ENCODE measurements around the gene RPS19BP1.
"Not testable (repeated sequence)": the region's sequence is repeated elsewhere in the genome, so short reads cannot be mapped to it uniquely, and the experiment has no call there.

Gene RPS19BP1

DNA sequence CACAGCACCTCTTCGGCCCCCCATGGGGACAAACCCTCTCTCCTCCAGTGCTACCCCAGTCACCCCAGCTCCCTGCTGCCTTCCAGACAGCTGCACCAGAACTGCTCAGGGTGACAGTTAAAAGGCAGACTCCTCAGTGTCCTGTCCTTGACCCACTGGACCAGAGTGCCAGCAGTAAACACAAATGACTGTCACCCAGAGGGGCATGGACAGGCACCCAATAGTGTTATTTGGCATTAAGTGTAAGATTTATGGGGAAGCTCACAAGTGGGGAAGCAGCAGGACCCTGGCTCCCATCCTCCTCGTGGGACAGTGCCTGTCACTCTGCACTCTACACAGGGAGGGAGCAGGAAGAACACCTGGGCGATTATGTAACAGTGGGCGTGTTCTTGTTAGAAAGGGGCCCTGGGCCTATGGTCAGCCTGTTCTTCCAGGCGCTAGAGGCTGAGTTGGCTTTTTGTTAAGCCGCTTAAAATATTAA, 5.0 kb downstream of the RPS19BP1 start:
- no peak for DNase-seq

DNA sequence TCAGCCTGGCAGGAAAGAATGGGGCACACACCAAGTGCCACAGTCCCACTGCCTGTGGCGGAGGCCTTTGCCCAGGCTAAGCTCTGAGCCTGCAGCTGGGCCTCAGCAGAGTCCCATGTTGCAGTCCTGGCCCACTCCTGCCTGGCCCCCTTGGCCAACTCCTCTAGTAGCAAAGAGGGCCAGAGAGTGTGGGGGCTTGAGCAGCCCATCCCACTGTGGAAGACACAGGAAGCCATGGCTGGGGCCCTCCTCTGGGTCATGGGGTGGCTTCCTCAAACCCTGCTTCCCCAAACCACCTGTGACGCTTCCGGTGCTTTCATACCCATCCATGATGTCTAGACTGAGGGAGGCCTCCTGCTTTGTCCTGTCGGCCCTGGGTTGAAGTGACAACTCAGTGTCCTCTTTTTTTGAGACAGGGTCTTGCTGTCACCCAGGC, 5.8 kb downstream of the RPS19BP1 start:
- DNase-seq: no peak

DNA sequence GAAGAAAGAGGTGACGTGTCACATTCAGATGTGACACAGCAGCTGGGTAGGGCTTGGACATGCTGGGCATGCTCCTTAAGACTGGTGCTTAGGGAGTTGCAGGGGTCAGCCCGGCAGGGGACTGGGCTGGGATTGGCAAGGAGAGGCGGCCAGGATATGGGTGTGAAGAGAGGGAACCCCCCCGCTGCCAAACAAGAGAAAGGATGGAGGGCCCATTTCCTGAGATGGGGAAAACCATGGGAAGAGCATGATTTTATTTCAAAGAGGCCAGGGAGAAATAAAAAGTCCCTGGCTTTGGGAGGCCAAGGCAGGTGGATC, 6.9 kb downstream of the RPS19BP1 start:
- no peak for DNase-seq

DNA sequence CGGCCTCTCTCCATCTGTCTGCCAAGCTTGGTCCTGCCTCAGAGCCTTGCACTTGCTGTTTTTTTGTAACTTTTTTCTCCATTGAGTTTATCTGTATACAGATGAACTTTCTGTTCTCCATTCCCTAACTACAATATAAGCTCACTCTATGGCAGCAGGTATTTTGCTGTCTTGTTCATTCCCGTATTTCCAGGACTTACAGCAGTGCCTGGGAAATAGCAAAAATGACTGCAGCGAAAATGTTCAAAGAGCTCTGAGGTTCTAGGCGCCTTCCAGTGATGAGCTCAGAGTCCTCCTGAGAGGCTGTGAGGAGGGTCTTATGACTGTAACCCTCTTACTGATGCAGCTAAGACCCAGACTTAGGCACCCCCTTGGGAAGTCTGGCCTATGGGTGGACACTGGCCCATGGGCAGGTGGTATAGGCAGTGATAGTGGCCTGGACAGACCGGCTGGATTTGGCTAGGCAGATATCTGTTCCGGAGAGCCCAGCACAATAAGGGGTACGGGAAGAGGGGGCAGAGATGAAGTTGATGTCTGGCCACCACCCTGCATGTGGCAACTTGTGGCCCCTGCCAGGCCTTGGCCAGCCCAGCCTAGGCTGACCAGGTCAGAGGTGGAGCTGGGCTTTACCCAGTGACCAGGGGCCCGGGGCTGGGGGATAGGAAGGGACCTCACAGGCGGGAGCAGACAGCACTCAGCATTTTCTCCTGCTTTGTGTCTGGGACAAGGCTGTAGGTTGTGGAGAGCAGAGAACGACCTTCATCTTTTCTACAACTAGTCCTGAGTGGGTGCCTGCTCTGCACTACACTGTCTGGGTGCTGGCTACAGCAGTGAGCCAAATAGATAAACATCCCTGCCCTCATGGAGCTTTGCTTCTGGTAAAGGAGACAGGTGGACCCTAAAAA, 7.5 kb downstream of the RPS19BP1 start:
- DNase-seq: no peak

DNA sequence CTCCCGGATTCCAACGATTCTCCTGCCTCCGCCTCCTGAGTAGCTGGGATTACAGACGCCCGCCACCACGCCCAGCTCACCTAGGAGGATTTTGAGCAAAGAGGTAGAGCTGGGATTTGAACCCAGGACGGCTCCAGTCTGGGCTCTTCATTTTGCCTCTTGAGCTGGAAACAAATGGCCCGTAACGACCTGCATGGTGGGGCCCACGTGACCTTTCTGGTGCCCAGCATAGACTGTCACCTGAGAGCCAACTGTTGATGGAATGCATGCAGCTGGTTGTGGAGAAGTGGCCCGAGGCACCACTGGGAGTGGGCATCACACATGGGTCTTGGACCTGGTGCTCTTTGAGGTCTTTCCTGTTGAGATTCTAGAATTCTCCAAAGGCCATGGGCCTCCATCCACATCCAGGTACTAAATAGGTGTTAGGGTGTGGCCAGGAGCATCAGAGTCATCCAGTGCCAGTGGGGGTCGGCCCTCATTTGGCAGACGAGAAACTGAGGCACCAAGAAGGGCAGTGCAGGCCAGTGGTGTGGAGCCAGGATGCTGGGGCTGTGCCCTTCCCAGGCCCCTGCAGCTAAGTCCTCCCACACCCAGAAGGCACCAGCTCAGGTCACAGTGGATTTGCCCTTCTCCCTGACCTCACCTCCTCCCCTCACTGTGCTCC, 8.3 kb downstream of the RPS19BP1 start:
- no peak for DNase-seq

DNA sequence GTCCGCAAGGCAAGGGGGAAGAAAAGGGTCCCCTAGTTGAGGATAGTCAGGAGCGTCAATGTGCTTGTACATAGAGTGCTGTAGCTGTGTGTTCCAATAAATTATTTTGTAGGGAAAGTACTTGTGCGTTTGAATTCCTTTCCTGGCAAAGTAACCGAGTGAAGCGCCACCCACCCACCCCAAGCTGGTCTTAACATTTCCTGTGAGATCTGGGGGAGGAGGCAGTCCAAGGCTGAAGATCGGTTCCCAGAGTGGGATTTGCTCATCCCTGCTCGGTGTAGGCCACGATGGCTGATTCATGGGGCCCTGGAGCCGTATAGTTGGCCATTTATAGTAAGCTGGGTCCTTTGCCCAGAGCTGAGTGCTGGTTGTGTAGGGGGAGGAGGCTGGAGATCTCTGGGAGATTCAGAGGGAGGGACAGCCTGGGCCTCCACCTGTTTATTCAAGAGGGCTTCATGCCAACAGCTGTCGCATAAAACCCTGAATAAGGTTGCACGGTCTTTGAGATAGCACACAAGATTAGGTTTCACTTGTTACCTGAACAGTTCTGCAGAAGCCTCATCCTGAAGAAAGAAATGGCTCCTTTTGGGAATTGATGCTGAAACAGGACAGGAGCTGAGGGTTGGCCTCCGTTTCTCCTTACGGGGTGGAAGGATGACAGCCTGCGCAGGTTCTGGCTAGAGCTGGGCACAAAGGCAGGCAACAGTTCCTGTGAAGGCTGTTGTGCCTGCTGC, 9.8 kb downstream of the RPS19BP1 start:
- DNase-seq: no peak

DNA sequence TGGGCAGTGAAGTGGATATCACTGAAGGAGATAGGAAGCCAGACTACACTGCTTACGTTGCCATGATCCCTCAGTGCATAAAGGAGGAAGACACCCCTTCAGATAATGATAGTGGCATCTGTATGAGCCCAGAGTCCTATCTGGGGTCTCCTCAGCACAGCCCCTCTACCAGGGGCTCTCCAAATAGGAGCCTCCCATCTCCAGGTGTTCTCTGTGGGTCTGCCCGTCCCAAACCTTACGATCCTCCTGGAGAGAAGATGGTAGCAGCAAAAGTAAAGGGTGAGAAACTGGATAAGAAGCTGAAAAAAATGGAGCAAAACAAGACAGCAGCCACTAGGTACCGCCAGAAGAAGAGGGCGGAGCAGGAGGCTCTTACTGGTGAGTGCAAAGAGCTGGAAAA, 10.5 kb downstream of the RPS19BP1 start:
- DNase-seq: not testable (repeated sequence)

DNA sequence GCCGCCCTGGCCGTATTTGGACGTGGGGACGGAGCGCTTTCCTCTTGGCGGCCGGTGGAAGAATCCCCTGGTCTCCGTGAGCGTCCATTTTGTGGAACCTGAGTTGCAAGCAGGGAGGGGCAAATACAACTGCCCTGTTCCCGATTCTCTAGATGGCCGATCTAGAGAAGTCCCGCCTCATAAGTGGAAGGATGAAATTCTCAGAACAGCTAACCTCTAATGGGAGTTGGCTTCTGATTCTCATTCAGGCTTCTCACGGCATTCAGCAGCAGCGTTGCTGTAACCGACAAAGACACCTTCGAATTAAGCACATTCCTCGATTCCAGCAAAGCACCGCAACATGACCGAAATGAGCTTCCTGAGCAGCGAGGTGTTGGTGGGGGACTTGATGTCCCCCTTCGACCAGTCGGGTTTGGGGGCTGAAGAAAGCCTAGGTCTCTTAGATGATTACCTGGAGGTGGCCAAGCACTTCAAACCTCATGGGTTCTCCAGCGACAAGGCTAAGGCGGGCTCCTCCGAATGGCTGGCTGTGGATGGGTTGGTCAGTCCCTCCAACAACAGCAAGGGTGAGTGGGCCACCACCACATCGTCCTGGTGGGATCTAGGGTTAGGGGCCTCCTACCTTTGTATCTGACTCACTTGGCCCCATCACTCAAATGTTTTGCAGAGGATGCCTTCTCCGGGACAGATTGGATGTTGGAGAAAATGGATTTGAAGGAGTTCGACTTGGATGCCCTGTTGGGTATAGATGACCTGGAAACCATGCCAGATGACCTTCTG, 11.3 kb downstream of the RPS19BP1 start:
- not testable (repeated sequence) for DNase-seq

DNA sequence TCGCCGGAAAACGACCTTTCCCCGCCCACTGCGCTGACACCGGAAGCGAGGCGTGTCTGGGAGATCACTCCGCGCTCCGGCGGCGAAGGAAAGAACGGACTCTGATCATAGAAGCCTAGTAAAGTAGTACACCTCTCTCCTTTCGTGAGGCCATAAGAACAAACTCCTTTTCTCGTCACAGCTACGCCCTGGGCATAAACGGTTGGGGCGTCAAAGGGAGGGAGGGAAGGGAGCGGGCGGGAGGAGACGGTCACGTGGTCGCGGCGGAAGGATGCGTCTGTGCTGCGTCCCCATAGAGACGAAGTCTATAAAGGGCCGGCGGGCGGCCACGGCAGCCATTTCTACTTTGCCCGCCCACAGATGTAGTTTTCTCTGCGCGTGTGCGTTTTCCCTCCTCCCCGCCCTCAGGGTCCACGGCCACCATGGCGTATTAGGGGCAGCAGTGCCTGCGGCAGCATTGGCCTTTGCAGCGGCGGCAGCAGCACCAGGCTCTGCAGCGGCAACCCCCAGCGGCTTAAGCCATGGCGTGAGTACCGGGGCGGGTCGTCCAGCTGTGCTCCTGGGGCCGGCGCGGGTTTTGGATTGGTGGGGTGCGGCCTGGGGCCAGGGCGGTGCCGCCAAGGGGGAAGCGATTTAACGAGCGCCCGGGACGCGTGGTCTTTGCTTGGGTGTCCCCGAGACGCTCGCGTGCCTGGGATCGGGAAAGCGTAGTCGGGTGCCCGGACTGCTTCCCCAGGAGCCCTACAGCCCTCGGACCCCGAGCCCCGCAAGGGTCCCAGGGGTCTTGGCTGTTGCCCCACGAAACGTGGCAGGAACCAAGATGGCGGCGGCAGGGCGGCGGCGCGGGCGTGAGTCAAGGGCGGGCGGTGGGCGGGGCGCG, 12.1 kb downstream of the RPS19BP1 start, which contains the start of gene ATF4:
Gene ATF4, plus strand, starts transcription at position 337 of the 880 bp plus-strand sequence. CDS start 884 bp downstream, outside the sequence.
- DNase-seq: peak; percentile 91

DNA sequence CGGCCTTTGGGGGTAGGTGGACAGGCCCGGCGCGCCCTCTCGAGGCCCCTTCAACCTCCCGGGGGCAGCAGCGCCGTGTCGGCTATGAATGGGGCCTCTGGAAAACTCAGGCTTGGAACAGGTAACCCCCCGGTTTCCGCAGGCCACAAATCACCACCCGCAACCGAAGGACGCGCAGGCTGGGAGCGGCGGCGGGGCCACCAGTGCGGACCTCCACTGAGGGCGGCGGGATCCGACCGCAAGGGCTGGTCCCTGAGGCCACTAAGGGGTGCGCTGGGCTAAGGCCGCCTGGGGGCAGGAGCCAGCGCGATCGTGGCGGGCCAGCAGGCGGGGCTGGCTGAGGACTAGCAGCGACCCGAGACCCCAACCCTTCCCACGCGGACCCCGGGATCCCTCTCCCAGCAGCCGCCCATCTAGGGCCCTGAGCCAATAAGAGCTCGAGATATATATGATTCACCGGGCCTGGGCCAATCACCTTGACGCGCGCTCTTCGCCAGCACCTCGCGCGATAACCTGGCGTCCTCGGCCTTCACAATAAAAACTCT, 12.8 kb downstream of the RPS19BP1 start:
- peak; percentile 95 for DNase-seq

DNA sequence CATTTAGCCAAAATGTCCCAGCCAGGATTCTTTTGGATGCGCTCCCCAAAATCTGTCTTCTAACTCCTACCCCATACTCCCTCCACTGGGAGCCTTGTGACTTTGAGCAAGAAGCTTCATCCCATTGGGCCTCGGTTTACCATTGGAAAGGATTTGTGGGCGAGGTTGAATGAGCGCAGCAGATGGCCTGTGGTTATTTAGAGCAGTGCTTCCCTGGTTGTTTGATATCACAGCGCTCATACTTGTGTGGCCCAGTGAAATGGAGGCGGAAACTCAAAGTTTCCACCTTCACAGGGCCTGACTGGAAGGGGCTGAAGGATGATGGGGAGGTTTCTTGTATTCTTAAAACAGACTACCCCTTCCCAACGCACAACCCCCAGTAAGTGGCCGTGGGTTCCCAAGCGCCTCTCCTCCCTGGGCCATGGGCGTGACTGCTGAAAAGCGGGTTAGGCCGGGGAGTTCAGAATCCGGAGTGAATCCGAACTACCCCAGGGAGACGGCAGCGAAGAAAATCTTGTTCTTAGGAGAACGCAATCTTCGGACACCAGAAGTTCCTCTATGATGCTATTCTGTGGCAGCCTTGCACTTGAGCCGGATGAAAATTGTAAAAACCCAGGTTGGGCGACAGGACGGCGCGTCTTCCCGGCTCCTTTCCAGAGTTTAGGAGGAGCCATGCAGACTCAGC, 13.4 kb downstream of the RPS19BP1 start:
- no peak for DNase-seq

DNA sequence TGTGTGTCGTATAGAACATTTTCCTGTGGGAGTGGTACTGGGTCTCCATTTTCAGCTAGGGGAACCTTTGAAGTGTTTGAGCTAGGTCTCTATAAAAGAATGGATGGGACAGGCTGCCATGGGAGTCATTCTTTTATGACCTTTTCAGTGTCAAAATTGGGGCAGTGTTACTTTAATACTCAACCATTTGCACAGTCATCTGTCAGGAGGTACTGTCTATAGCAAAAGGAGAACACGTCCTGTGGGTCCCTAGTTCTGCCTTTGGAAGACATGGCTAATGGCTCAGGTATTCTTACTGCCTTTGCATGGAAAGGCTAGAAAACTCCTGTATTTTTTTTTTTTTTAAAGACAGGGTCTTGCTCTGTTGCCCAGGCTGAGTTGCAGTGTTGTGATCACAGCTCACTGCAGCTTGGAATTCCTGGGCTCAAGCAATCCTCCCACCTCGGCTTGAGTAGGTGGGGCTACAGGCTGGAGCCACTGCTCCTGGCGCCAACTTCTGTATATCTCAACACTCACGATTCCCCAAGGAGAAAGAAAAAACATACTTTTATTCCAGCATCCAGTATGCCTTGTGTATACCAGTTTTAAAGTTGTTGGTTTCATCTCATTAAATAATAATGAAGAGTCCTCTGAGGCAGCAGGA, 14.3 kb downstream of the RPS19BP1 start:
- DNase-seq: no peak

DNA sequence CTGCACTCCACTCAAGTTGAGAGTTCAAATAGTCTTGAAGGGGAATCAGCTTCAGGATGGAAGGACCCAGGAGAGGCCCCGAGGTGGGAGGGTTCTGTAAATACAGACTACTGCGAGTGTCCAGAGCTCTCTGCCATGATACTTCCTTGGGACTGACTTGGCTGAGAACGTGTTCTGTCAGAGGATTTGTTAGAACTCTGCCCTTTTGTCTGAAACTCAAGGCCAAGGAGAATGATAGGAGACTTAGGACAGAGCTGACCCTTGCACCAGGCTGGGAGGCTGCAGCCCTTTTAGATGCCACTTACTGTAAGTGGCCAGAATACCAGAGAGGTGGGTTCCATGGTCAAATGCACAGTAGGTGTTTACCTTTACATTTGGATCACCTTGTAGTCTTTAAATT, 15.1 kb downstream of the RPS19BP1 start:
- DNase-seq: no peak

DNA sequence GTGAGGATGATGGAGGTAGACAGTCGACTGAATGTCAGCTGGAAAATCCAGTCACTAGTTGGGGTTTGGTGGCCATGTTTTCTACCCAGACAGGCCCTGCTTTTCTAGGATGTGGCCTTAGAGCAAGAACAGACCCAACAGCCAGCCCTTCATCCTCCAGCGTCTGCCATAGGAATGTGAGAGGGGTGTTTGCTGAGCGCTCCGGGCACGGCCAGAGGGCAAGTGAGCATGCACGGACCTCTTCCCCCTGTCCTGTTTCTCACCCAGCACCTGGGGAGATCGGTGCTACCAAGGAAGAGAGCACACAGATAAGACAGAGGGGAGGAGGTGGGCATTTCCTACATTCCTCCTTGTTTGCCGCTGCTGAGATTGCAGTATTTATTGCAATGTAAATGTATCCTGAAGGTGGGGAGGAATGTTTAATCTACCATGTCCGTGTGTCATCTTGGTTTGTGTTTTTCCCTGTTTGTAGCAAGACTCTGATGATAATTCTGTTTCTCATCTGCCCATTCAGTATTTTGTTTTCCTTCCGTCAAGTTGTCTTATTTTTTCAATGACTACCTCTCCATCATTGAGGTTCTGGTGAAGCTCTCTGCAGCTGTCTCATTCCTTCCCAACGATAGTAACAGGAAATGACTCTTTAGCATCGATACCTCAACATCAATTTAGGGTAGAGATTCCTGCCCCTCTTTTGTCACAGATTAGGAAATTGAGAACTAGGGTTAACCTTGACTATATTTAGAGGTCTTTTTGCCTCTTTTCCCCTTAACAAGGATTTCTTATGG, 17.1 kb downstream of the RPS19BP1 start:
- no peak for DNase-seq

DNA sequence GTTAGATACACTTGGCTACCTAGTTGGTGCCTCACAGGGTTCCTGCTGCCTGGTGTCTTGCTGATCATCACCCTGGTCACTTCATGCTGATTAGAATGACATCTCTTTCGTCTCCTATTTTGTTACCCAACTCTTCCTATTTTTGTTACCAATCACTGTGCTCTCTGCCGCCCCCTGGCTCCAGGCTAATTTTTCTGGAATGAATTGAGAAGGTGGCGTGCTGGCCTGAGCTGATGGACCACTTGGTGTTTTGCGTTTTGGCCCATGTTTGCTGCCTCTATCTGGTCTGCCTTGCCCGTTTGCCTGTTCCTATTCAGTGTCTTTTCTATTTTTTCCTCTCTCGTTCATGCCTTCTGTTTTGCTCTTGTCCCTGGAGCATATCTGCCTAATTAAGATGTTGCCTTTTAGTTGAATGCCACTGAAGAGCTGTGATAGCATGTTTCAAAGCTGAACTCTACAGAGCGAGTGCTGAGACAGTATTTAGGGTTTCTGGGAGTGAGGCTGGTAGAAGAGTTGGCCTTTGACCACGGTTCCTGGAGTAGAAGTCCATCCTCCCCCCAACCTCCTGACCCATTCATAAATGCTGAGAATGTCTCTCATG, 18.1 kb downstream of the RPS19BP1 start:
- DNase-seq: peak; percentile 58

DNA sequence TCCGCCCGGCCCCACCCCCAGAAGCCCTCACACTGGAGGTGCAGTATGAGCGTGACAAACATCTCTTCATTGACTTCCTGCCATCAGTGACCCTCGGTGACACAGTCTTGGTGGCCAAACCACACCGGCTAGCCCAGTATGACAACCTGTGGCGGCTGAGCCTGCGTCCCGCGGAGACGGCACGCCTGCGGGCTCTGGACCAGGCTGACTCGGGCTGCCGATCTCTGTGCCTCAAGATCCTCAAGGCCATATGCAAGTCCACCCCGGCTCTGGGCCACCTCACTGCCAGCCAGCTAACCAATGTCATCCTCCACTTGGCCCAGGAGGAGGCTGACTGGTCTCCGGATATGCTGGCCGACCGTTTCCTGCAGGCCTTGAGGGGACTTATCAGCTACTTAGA, 18.8 kb downstream of the RPS19BP1 start:
- DNase-seq: no peak

DNA sequence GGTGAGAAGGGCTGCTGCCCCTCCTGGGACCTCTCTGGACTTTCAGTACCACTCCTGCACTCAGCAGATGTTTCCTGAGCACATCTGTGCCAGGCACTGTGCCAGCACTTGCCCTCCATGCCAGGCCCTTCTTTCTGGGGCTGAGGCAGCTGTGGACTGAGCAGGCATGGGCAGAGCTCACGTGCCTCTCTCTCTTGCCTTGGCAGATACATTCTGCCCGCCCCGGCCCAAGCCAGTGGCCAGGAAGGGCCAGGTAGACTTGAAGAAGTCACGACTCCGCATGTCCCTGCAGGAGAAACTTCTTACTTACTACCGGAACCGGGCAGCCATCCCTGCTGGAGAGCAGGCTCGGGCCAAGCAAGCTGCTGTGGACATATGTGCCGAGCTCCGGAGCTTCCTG, 20.5 kb downstream of the RPS19BP1 start:
- no peak for DNase-seq

DNA sequence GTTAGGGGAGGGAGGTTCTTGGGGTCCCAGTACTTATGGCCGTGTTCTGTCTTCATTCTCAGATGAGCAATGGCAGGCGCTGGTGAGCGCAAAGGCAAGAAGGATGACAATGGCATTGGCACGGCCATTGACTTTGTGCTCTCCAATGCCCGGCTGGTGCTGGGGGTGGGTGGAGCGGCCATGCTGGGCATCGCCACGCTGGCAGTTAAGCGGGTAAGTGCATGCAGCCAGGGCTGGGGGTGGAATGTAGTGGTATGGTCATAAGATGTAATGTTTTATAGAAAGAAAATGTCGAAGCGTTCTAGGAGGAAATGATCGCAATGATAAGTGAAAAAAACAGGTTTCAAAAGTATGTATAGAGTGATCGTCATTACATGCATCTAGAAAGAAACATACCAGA, 21.3 kb downstream of the RPS19BP1 start:
- DNase-seq: no peak
